ENCODE data around the gene NDUFV2.
A peak's percentile ranks its signal among the peaks of the same experiment; 100 is the strongest.

Gene NDUFV2

GRCh38 chr18:9136315-9137155 is 34.0 kb downstream of the NDUFV2 start, which contains the start of gene ANKRD12:
ANKRD12 (plus strand) TSS chr18:9136781; CDS start chr18:9182433, 45,652 bp downstream.
- H3K4me2 ChIP-seq (ENCODE audit: low read depth, low read length, poor library complexity, severe bottlenecking), result peak within 1 kb of the TSS; percentile 85
- peaks cover 11% of the 10 kb centered on the region for H3K36me3 ChIP-seq (ENCODE audit: low read length)
- H3K9me2 ChIP-seq (replicated peaks; ENCODE audit: insufficient read depth, low read length), result no peaks in the 10 kb centered on the region
- no peaks in the 10 kb centered on the region for H3K9me3 ChIP-seq (ENCODE audit: insufficient read depth, low read length)
- H3K27ac ChIP-seq (ENCODE audit: low read depth, low read length), result peak within 1 kb of the TSS; percentile 98
- H4K20me1 ChIP-seq (ENCODE audit: low read depth, low read length), result peaks cover 32% of the 10 kb centered on the region
- peak within 1 kb of the TSS; percentile 94 for H3K4me3 ChIP-seq (ENCODE audit: insufficient read depth, low read length, poor library complexity, severe bottlenecking)
- H3F3A ChIP-seq (ENCODE audit: insufficient read depth), result peaks cover 36% of the 10 kb centered on the region
- H3K9ac ChIP-seq (ENCODE audit: low read length), result peak within 1 kb of the TSS; percentile 67
- H3K27me3 ChIP-seq (ENCODE audit: low read length), result no peaks in the 10 kb centered on the region
- peaks cover 44% of the 10 kb centered on the region for H3K79me2 ChIP-seq (ENCODE audit: insufficient read depth, low read length)
- H2AFZ ChIP-seq (ENCODE audit: low read depth, low read length, severe bottlenecking), result peak within 1 kb of the TSS; percentile 82
- TF ChIP-seq EZH2phosphoT487 (conservative IDR thresholded peaks at IDR 0.05; ENCODE audit: low read length), result no peak
- no peak for TF ChIP-seq CTCF (IDR thresholded peaks at IDR 0.05; ENCODE audit: insufficient read depth, low read length, poor library complexity, severe bottlenecking)

GRCh38 chr18:9137168-9138066 is 34.9 kb downstream of the NDUFV2 start:
- H4K20me1 ChIP-seq (ENCODE audit: low read depth, low read length), result peaks cover 34% of the 10 kb centered on the region
- H3K4me2 ChIP-seq (ENCODE audit: low read depth, low read length, poor library complexity, severe bottlenecking), result peak overlapping the region; percentile 69
- H3K9me2 ChIP-seq (replicated peaks; ENCODE audit: insufficient read depth, low read length), result no peaks in the 10 kb centered on the region
- no peaks in the 10 kb centered on the region for H3K27me3 ChIP-seq (ENCODE audit: low read length)
- H3K4me3 ChIP-seq (ENCODE audit: insufficient read depth, low read length, poor library complexity, severe bottlenecking), result peak overlapping the region; percentile 94
- no peaks in the 10 kb centered on the region for H3K9me3 ChIP-seq (ENCODE audit: insufficient read depth, low read length)
- H3F3A ChIP-seq (ENCODE audit: insufficient read depth), result peaks cover 32% of the 10 kb centered on the region
- peaks cover 5% of the 10 kb centered on the region; the same call in 1 of the 2 replicates for H3K36me3 ChIP-seq (ENCODE audit: low read length)
- H3K9ac ChIP-seq (ENCODE audit: low read length), result peak overlapping the region; percentile 67
- H3K79me2 ChIP-seq (ENCODE audit: insufficient read depth, low read length), result peaks cover 50% of the 10 kb centered on the region
- peak overlapping the region; percentile 98 for H3K27ac ChIP-seq (ENCODE audit: low read depth, low read length)
- peak overlapping the region; percentile 78 for H2AFZ ChIP-seq (ENCODE audit: low read depth, low read length, severe bottlenecking)
- no peak for TF ChIP-seq EZH2phosphoT487 (conservative IDR thresholded peaks at IDR 0.05; ENCODE audit: low read length)
- TF ChIP-seq CTCF (IDR thresholded peaks at IDR 0.05; ENCODE audit: insufficient read depth, low read length, poor library complexity, severe bottlenecking), result no peak

DNA sequence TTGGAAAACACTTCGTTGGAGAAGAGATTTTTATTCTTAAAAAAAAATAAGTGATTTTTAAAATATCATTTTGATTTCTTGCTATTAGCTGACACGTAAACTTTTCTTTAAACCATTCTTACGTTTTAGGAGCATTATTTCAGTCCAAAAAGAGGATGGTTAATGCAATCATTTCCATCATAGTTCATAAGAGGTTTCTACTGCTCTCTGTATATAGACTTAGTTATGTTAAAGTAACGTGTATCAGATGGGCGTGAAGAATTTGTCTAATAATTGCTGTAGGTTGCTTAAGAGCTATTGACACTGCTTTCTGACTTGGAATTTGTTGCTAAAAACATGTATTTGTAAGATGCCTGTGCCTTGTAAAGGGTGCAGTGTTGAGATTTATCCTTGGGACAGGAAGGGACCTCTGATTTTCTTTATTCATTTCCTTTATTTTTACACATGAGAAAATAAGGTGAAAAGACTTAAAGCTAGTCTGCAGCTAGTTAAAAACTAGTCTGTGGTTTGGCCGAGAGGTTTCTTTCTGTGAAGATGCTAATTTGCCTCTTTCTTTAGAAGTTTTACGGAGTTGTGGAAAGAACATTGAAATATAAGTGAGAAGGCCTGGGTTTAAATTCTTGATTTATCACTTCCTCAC is 37.0 kb downstream of the NDUFV2 start:
- no peak for TF ChIP-seq EZH2phosphoT487 (conservative IDR thresholded peaks at IDR 0.05; ENCODE audit: low read length)
- no peak for TF ChIP-seq CTCF (IDR thresholded peaks at IDR 0.05; ENCODE audit: insufficient read depth, low read length, poor library complexity, severe bottlenecking)
- H3K4me2 ChIP-seq (ENCODE audit: low read depth, low read length, poor library complexity, severe bottlenecking), result peak overlapping the region; percentile 69
- 0 out of 2 replicates have a peak, but pooled peaks cover 3% of the 10 kb centered on the region for H3K36me3 ChIP-seq (ENCODE audit: low read length)
- no peak overlapping the region for H2AFZ ChIP-seq (ENCODE audit: low read depth, low read length, severe bottlenecking)
- no peaks in the 10 kb centered on the region for H3K27me3 ChIP-seq (ENCODE audit: low read length)
- no peaks in the 10 kb centered on the region for H3K9me2 ChIP-seq (replicated peaks; ENCODE audit: insufficient read depth, low read length)
- no peaks in the 10 kb centered on the region for H3K9me3 ChIP-seq (ENCODE audit: insufficient read depth, low read length)
- peaks cover 37% of the 10 kb centered on the region for H4K20me1 ChIP-seq (ENCODE audit: low read depth, low read length)
- H3K4me3 ChIP-seq (ENCODE audit: insufficient read depth, low read length, poor library complexity, severe bottlenecking), result no peak overlapping the region
- H3K9ac ChIP-seq (ENCODE audit: low read length), result peak overlapping the region; percentile 14; the same call in 1 of the 2 replicates
- no peak overlapping the region for H3K27ac ChIP-seq (ENCODE audit: low read depth, low read length)
- H3K79me2 ChIP-seq (ENCODE audit: insufficient read depth, low read length), result peaks cover 71% of the 10 kb centered on the region
- H3F3A ChIP-seq (ENCODE audit: insufficient read depth), result peaks cover 19% of the 10 kb centered on the region

All from SU-DHL-6 (cell line).